Mucosa of descending colon (tissue), 3 donors: ENCODE results near the gene CLCF1. TPM values are rescaled to one million over a fixed set of nuclear protein-coding genes. Genes with fewer than 3 reads are reported as not detected.
A peak's percentile ranks its signal among the peaks of the same experiment; 100 is the strongest.

Source experiments
- ATAC-seq: fragments of 200-7000 bp; cut with Tn5 transposase; one replicate; pipeline ENCODE4 v1.9.1; 2020; ENCODE audit warnings: mild to moderate bottlenecking, moderate library complexity
- DNase-seq, 3 donors: peaks; one replicate each; pipeline ENCODE4 v3.0.0-alpha.2; 2020
- H3K36me3 ChIP-seq: fragments of 200-600 bp; one replicate; pipeline ENCODE4 v1.8.0; 2021; ENCODE audit warnings: low read depth, mild to moderate bottlenecking
- H3K4me1 ChIP-seq: fragments of 200-600 bp; one replicate; pipeline ENCODE4 v1.8.0; 2021; ENCODE audit warnings: low read depth, mild to moderate bottlenecking
- H3K4me3 ChIP-seq: fragments of 200-600 bp; one replicate; pipeline ENCODE4 v1.8.0; 2021; ENCODE audit warnings: mild to moderate bottlenecking
- H3K9me3 ChIP-seq: fragments of 200-600 bp; one replicate; pipeline ENCODE4 v1.8.0; 2021; ENCODE audit warnings: mild to moderate bottlenecking
- intact Hi-C, 2 donors: fragments of 100-400 bp; cut with DNase I in 1 of 2; cut with micrococcal nuclease in 1 of 2; formaldehyde crosslinking; loops; one replicate each; pipeline versions ENCODE4 v1.11.0 to v1.11.1; 2022; cut with DNase I, micrococcal nuclease
- total RNA-seq, 3 donors: library from RNA; stranded (reverse); fragmentation: NEBNext Ultra II Directional in 2 of 3; extraction: Animal tissue kit (Norgen Biotek cat#: 25700) in 2 of 3; gene quantifications; one replicate each; pipeline versions ENCODE4 v1.2.1 to v1.2.4, GENCODE V29; 2021 to 2023
- TF ChIP-seq, protein P1 (sequence below): fragments of 200-600 bp; IDR thresholded peaks from one replicate; pipeline ENCODE4 v1.8.0; 2022; ENCODE audit warnings: antibody characterized with exemption, mild to moderate bottlenecking
- donor health status: DM: no; HTN: no; CAD: no; lungs with moderate emphysema.
- donor health status: DM: no; HTN: no; CAD: no.
- donor health status: DM: no; HTN: yes; CAD: no.

CLCF1 gene
- total RNA-seq, 3 donors from 2014 or later = 2.2 to 3.0 (median 2.7) TPM

DNA sequence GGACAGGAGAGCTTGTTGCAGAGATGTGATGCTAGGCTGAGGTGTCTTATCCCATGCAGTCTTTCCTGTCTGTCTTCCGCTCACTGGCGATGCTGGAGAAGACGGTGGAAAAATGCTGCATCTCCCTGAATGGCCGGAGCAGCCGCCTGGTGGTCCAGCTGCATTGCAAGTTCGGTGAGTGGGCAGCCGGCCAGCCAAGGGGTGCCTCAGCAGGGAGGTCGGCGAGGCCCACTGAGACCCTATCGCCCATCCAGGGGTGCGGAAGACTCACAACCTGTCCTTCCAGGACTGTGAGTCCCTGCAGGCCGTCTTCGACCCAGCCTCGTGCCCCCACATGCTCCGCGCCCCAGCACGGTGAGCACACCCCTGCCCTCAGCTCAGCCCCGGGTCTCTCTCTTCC, 20.0 kb upstream of the CLCF1 start:
- TF ChIP-seq, protein P1, sequence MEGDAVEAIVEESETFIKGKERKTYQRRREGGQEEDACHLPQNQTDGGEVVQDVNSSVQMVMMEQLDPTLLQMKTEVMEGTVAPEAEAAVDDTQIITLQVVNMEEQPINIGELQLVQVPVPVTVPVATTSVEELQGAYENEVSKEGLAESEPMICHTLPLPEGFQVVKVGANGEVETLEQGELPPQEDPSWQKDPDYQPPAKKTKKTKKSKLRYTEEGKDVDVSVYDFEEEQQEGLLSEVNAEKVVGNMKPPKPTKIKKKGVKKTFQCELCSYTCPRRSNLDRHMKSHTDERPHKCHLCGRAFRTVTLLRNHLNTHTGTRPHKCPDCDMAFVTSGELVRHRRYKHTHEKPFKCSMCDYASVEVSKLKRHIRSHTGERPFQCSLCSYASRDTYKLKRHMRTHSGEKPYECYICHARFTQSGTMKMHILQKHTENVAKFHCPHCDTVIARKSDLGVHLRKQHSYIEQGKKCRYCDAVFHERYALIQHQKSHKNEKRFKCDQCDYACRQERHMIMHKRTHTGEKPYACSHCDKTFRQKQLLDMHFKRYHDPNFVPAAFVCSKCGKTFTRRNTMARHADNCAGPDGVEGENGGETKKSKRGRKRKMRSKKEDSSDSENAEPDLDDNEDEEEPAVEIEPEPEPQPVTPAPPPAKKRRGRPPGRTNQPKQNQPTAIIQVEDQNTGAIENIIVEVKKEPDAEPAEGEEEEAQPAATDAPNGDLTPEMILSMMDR = no peak
- Histone ChIP-seq H3K36me3 (peaks cover 8% of the 10 kb centered on the region), H3K4me1 (peaks cover 31% of the 10 kb centered on the region), H3K4me3 (no peak overlapping the region), H3K9me3 (no peaks in the 10 kb centered on the region)
- intact Hi-C loops = no loop called here
- DNase-seq (peak in 1 of 3 donors; percentile 64), ATAC-seq (no peak)

DNA sequence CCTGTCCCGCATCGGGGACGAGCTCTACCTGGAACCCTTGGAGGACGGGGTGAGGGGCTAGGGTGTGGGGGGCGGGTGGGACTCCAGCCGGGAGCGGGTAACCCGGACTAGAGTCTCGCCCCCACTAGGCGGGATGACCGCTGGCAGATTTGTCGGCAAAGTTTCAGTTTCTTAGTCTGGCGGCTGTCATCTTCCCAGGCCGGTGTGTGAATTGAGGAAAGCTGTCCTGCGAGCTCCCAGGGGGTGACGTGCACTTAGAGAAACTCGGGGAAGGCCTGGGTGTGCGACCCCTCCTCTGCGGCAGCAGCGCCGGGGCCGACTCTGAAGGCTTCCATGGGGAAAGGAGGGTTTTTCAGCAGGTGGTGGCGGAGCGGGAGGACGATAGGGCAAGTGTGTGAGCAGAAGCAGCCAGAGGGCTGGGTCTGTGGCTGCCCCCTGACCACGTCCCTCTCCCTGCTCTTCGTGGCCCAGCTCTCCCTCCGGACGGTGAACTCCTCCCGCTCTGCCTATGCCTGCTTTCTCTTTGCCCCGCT, 18.9 kb upstream of the CLCF1 start:
- H3K9me3 ChIP-seq = no peaks in the 10 kb centered on the region
- peak in 1 of 3 donors; percentile 66 for DNase-seq
- no peaks in the 10 kb centered on the region for H3K36me3 ChIP-seq
- peaks cover 31% of the 10 kb centered on the region for H3K4me1 ChIP-seq
- peak overlapping the region; percentile 75 for H3K4me3 ChIP-seq
- TF ChIP-seq, protein P1 = no peak
- intact Hi-C loops = no loop called here
- peak; percentile 18 for ATAC-seq

DNA sequence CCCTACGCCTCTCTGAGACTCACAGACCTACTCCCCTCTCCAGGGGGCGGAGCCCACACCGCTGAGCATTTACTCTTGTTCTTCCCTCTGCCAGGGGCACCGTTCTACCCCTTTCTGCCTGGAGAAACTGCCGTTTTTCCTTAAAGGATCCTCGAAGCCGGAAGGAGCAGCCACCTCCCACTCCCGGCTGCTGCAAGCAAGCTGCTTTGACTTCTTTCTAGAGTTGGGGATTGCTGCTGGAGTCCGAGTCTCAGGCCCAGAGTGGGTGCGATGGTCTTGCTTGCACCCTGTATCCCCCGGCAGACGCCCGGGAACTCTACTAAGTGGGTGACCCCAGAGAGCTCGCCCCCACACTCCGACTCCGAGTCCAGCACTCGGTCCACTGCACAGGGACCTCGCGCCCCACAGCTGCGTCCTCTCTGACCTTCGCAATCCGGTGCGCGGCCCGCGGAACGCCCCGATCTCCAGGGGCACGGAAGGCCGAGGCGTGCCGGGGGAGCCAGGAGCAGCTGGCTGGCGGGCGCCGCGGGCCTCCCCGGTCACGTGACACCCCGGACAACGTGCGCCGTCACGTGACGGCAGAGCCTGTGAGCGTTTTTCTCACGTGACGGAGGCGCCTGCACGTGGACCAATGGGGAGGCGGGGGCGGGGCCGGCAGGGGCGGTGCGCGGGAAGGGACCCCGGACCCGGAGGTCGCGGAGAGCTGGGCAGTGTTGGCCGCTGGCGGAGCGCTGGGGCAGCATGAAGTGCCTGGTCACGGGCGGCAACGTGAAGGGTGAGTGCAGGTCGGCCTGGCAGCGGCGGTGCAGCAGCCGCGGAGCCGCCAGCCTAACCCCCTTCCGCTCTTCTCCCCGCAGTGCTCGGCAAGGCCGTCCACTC, 18.1 kb upstream of the CLCF1 start, which contains the start of gene RAD9A:
TSS of gene RAD9A (plus strand) at position 683 of the 879 bp plus-strand sequence. CDS start at position 742, 59 bp downstream.
- no peaks in the 10 kb centered on the region for H3K9me3 ChIP-seq
- TF ChIP-seq, protein P1 = no peak
- no peaks in the 10 kb centered on the region for H3K36me3 ChIP-seq
- intact Hi-C loops = no loop called here
- peak; percentile 90 for ATAC-seq
- peak within 1 kb of the TSS; percentile 75 for H3K4me3 ChIP-seq
- peak; percentile 96 to 98 (median 98) for DNase-seq
- peaks cover 25% of the 10 kb centered on the region for H3K4me1 ChIP-seq

DNA sequence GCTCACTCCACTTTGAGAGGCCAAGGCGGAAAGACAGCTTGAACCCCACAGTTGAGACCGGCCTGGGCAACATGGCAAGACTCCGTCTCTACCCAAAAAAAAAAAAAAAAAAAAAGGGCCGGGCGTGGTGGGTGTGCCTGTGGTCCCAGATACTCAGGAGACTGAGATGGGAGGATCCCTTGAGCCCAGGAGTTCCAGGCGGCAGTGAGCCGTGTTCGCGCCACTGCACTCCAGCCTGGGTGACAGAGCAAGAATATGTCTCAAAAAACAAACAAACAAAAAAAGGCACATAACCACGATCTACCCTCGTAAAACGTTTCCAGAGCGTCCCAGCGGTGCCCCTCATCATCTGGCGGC, 17.5 kb upstream of the CLCF1 start:
- peak; percentile 1 for ATAC-seq
- TF ChIP-seq, protein P1 = no peak
- Histone ChIP-seq H3K9me3 (no peaks in the 10 kb centered on the region), H3K4me1 (peaks cover 24% of the 10 kb centered on the region), H3K4me3 (peak overlapping the region; percentile 75), H3K36me3 (no peaks in the 10 kb centered on the region)
- DNase-seq = peak in 1 of 3 donors; percentile 56
- intact Hi-C loops = no loop called here

DNA sequence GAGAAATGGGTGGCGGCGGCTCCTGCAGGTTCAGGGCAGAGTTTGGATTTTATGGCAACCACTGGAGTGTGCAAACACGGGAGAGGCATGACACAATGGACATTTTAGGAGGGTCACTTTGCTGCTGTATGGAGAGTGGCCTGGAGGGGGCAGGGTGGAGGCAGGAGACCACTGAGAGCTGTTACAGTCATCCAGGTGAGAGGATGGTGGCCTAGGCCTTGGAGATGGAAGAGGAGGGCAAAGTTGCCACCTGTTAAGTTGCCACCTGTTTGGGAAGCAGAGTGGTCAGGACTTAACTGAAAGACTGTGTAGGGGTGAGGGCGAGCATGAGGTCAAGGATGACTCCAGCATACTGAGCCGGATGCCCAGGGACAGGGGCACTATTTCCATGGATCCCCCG, 16.1 kb upstream of the CLCF1 start:
- Histone ChIP-seq H3K9me3 (no peaks in the 10 kb centered on the region), H3K36me3 (no peaks in the 10 kb centered on the region), H3K4me3 (no peak overlapping the region), H3K4me1 (peaks cover 24% of the 10 kb centered on the region)
- TF ChIP-seq, protein P1 = peak; percentile 26
- DNase-seq = peak in 2 of 3 donors; percentile 75 to 82
- ATAC-seq = peak; percentile 48
- intact Hi-C loops = no loop called here
